Measurements from ENCODE around the gene ALPL.

DNA sequence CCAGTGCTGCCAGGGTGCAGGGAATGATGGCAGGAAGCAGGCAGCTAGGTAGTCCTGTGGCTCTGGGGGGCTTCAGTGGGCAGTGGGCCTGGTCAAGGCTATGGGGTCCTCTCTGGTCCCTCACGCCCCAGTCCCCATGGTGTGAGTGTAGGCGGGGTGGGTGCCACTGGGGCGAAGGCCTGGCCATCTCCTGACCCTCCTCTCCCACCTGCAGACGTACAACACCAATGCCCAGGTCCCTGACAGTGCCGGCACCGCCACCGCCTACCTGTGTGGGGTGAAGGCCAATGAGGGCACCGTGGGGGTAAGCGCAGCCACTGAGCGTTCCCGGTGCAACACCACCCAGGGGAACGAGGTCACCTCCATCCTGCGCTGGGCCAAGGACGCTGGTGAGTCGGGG is 53.7 kb downstream of the ALPL start:
- TF ChIP-seq, protein P1, sequence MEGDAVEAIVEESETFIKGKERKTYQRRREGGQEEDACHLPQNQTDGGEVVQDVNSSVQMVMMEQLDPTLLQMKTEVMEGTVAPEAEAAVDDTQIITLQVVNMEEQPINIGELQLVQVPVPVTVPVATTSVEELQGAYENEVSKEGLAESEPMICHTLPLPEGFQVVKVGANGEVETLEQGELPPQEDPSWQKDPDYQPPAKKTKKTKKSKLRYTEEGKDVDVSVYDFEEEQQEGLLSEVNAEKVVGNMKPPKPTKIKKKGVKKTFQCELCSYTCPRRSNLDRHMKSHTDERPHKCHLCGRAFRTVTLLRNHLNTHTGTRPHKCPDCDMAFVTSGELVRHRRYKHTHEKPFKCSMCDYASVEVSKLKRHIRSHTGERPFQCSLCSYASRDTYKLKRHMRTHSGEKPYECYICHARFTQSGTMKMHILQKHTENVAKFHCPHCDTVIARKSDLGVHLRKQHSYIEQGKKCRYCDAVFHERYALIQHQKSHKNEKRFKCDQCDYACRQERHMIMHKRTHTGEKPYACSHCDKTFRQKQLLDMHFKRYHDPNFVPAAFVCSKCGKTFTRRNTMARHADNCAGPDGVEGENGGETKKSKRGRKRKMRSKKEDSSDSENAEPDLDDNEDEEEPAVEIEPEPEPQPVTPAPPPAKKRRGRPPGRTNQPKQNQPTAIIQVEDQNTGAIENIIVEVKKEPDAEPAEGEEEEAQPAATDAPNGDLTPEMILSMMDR (IDR thresholded peaks at IDR 0.05) = no peak
- no peak for TF ChIP-seq POLR2A (IDR thresholded peaks at IDR 0.05)
